Measurements from ENCODE around the gene MYH16. TPM values are rescaled to one million over a fixed set of nuclear protein-coding genes. Genes with fewer than 3 reads are reported as not detected.

Gene MYH16
- total and polyA plus RNA-seq, 7 donors = 0.19 TPM; not detected in 6

DNA sequence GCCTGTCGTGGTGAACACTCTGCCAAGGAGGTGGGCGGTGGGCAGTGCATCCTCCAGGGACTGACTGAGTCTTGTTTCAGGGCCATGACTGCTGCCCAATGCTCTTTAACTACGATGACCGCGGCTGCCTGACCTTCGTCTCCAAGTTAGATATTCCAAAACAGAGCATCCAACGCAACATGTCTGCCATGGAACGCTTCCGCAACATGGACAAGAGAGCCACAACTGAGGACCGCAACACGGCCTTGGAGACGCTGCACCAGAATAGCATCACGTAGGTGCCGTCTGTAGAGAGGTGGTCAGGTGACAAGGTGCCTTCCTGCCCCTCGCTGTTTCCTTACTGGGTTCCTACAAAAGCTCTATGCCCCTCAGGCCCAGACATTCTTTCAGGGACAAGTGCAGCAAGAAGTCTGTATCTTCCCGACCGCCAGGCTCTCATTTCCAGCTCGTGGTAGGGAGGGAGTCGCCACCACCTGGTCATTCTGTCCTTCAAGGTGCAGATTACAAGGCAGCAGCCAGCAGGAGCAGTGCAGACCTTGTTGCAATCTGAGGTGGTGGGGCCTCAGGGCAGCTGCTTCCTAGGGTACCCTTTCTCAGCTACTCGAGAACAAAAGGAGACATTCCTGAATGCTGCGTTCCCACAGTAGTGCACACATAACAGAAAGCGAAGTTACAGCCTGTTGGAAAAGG is 87.0 kb downstream of the MYH16 start:
- Histone ChIP-seq H3K27ac (peak overlapping the region in 3 of 4 donors; percentile 31 to 57 (median 46)), H3K27me3 (no peaks in the 10 kb centered on the region), H3K36me3 (peaks cover 36 to 98% (median 59%) of the 10 kb centered on the region in 4 donors), H3K4me3 (no peak overlapping the region), H3K9me3 (no peaks in the 10 kb centered on the region), H3K4me1 (no peaks in the 10 kb centered on the region)
- TF ChIP-seq, protein P1, sequence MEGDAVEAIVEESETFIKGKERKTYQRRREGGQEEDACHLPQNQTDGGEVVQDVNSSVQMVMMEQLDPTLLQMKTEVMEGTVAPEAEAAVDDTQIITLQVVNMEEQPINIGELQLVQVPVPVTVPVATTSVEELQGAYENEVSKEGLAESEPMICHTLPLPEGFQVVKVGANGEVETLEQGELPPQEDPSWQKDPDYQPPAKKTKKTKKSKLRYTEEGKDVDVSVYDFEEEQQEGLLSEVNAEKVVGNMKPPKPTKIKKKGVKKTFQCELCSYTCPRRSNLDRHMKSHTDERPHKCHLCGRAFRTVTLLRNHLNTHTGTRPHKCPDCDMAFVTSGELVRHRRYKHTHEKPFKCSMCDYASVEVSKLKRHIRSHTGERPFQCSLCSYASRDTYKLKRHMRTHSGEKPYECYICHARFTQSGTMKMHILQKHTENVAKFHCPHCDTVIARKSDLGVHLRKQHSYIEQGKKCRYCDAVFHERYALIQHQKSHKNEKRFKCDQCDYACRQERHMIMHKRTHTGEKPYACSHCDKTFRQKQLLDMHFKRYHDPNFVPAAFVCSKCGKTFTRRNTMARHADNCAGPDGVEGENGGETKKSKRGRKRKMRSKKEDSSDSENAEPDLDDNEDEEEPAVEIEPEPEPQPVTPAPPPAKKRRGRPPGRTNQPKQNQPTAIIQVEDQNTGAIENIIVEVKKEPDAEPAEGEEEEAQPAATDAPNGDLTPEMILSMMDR (IDR thresholded peaks at IDR 0.05) = no peak
- no peak for TF ChIP-seq POLR2AphosphoS5 (IDR thresholded peaks at IDR 0.05)
- no peak for TF ChIP-seq EP300 (IDR thresholded peaks at IDR 0.05)
- no peak for TF ChIP-seq POLR2A (IDR thresholded peaks at IDR 0.05)
- DNase-seq = peak; percentile 64
- WGBS, 2 donors = 92 to 93% methylated on average over 22 of the region's 22 CpGs
- intact Hi-C loops (cut with DNase I) = no loop called here

Other genes starting within 250 kb of the MYH16 start
- 10 to 100 TPM; 10.7 to 18.0 (median 15.8) TPM for gene SMURF1, start 128.7 kb upstream of the MYH16 start, total RNA-seq
- gene SMURF1, start 128.7 kb upstream of the MYH16 start, polyA plus RNA-seq = 10 to 100 TPM in 1 of 3 donors, 1 to 10 TPM in 2; 8.4 to 14.1 (median 9.7) TPM
- gene KPNA7, start 64.7 kb upstream of the MYH16 start, total RNA-seq = not detected
- gene KPNA7, start 64.7 kb upstream of the MYH16 start, polyA plus RNA-seq = 1 to 10 TPM in 1 of 3 donors, under 1 TPM in 1, not detected in 1; 0.26 to 1.4 TPM
- gene ARPC1A, start 53.1 kb downstream of the MYH16 start, total RNA-seq = 100 to 1,000 TPM in 2 of 4 donors, 10 to 100 TPM in 2; 94.6 to 131 (median 111) TPM
- 100 to 1,000 TPM; 181 to 396 (median 263) TPM for gene ARPC1A, start 53.1 kb downstream of the MYH16 start, polyA plus RNA-seq
- gene ARPC1B, start 101.9 kb downstream of the MYH16 start, total RNA-seq = 100 to 1,000 TPM in 2 of 4 donors, 10 to 100 TPM in 2; 70.3 to 136 (median 105) TPM
- gene ARPC1B, start 101.9 kb downstream of the MYH16 start, polyA plus RNA-seq = 100 to 1,000 TPM; 229 to 390 (median 313) TPM
- 10 to 100 TPM; 84.5 to 89.5 (median 85.1) TPM for gene PDAP1, start 135.8 kb downstream of the MYH16 start, total RNA-seq
- 100 to 1,000 TPM; 145 to 194 (median 163) TPM for gene PDAP1, start 135.8 kb downstream of the MYH16 start, polyA plus RNA-seq
- 10 to 100 TPM; 44.6 to 89.8 (median 69.3) TPM for gene BUD31, start 136.1 kb downstream of the MYH16 start, total RNA-seq
- gene BUD31, start 136.1 kb downstream of the MYH16 start, polyA plus RNA-seq = 100 to 1,000 TPM; 118 to 141 (median 119) TPM
- 1 to 10 TPM; 4.6 to 6.4 (median 5.6) TPM for gene PTCD1, start 166.0 kb downstream of the MYH16 start, total RNA-seq
- gene PTCD1, start 166.0 kb downstream of the MYH16 start, polyA plus RNA-seq = 1 to 10 TPM; 1.2 to 5.5 (median 4.0) TPM
- gene CPSF4, start 166.1 kb downstream of the MYH16 start, total RNA-seq = 10 to 100 TPM; 26.8 to 32.3 (median 30.3) TPM
- gene CPSF4, start 166.1 kb downstream of the MYH16 start, polyA plus RNA-seq = 10 to 100 TPM; 12.7 to 28.0 (median 19.8) TPM
- 1,000 to 10,000 TPM in 1 of 4 donors, 100 to 1,000 TPM in 3; 550 to 1,502 (median 722) TPM for gene ATP5MF, start 193.3 kb downstream of the MYH16 start, total RNA-seq
- gene ATP5MF, start 193.3 kb downstream of the MYH16 start, polyA plus RNA-seq = 1,000 to 10,000 TPM; 1,517 to 2,013 (median 1,625) TPM
- 10 to 100 TPM in 1 of 4 donors, 1 to 10 TPM in 3; 4.3 to 10.5 (median 7.0) TPM for gene ZNF789, start 200.1 kb downstream of the MYH16 start, total RNA-seq
- 10 to 100 TPM in 1 of 3 donors, 1 to 10 TPM in 2; 3.7 to 17.4 (median 6.0) TPM for gene ZNF789, start 200.1 kb downstream of the MYH16 start, polyA plus RNA-seq
- gene ZNF394, start 227.4 kb downstream of the MYH16 start, total RNA-seq = 10 to 100 TPM; 29.4 to 38.8 (median 34.6) TPM
- 10 to 100 TPM; 19.2 to 25.5 (median 19.2) TPM for gene ZNF394, start 227.4 kb downstream of the MYH16 start, polyA plus RNA-seq
- gene ZKSCAN5, start 231.8 kb downstream of the MYH16 start, total RNA-seq = 10 to 100 TPM in 1 of 4 donors, 1 to 10 TPM in 3; 7.7 to 12.5 (median 8.4) TPM
- gene ZKSCAN5, start 231.8 kb downstream of the MYH16 start, polyA plus RNA-seq = 1 to 10 TPM; 3.0 to 4.9 (median 3.0) TPM